Cortex of kidney (tissue), 1 donor: Measurements from ENCODE around the gene LRRC37A3.
"Not testable (repeated sequence)": the region's sequence is repeated elsewhere in the genome, so short reads cannot be mapped to it uniquely, and the experiment has no call there.

Experiments
- DNase-seq: peaks from one replicate; lab custom pipeline; 2025; lab: John Stamatoyannopoulos, UW

LRRC37A3 gene

DNA sequence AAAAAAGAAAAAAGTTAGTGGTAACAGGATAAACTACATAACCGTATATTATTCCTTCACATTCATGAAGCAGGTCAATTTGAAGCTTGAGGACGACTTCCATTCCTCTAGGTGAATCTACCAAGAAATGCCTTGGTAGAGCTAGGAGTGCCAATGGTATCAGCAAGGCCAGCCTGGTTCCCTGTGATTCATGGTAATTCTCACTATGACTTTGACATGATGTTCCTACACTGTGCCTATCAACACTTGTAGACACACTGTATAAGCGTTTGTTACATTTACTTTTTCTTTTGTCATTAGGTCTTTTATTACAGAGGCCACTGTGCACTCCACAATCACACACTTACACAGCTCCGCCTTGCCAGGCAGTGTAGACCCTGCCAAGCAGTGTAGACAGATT is 7.2 kb upstream of the LRRC37A3 start:
- DNase-seq, result not testable (repeated sequence)

DNA sequence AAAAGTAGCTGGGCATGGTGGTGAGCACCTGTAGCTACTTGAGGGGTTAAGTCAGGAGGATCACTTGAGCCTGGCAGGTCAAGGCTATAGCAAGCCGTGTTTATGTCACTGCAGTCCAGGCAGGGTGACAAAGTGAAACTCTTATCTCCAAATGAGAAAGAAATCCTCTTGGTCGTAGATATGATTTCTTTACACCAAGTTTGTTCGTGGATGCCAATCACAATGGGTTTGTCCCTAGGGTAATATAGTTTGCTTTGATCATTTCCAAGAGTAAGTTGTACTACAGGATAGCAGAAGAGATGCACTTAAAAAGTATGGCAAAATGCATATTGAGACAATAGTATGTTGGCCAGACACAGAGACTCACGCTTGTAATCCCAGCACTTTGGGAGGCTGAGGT is 6.0 kb upstream of the LRRC37A3 start:
- not testable (repeated sequence) for DNase-seq

DNA sequence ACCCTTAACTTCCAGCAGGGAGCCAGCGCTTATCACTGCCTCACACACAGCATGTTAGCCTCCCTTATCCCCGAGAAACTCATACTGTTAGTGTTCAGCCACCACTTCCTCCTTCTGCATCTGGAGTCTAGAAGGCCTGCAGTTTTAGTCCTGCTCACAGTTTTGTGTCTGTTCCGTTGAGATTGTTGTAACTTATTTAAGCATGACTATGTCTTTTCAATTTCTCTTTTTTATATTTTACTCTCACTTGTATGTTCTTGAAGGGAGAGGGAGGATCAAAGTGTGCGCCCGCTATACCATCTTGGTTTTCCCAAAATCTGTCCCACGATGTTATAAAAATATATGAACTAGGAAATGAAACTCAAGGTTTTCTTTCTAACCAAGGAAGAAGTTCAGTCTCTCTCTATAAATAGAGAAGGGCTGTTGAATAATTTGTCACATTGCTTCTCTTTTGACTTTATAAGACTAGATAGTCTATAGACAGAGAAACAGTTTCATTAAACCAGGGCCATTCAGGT is 3.8 kb upstream of the LRRC37A3 start:
- DNase-seq, result not testable (repeated sequence)

DNA sequence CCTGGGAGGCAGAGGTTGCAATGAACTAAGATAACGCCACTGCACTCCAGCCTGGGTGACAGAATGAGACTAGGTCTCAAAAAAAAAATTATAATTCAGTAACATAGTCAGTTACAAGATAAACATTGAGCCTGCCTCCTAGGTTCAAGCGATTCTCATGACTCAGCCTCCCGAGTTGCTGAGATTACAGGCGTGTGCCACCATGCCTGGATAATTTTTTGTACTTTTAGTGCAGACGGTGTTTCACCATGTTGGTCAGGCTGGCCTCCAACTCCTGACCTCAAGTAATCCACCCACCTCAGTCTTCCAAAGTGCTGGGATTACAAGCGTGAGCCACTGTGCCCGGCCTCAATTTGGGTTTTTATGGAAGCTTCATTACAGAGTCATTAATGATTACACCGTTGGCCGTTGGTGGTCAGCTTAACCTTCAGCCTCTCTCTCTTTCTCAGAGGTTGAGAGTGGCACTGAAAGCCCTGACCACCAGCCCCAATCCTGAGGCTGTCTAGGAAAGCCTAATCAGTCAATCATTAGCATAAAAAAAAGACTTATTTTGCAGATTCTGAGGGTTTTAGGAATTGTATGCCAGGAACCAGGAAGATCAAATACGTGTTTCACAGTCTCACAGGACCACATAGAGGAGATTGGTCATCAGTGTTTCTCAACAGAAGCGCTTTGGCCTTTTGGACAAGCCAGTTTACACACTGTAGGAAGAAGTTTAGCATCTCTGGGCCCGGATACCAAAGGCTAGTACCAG is 1.3 kb upstream of the LRRC37A3 start:
- DNase-seq, result no peak

DNA sequence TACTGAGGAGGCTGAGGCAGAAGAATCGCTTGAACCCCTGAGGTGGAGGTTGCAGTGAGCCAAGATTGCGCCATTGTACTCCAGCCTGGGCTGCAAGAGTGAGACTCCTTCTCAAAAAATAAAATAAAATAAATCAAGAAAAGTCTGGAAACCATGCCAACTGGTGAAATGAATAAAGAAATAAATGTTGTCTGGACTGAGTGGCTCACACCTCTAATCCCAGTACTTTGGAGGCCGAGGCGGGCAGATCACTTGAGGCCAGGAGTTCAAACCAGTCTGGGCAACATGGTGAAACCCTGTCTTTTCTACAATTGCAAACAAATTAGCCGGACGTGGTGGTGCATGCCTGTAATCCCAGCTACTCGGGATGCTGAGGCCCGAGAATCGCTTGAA is 744 bp upstream of the LRRC37A3 start:
- no peak for DNase-seq

DNA sequence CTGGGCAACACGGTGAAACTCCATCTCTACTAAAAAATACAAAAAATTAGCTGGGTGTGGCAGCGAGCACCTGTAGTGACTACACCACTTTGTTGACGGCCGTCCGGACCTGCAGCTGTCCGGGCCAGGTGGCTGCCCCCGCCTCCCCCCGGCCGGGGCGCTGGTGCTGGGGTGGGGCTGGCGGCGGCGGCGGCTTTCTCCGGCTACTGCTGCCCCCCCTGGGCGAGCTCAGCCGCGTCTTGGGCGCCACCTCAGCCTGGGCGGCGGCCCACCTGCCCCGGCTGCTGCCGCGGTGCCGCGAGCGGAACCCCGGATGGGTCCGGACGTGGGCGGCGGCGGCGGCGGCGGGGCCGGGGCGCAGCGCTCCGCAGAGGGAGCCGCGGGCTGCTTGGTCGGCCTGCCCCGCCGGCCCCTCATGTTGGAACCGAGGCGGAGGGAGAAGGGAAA is 413 bp downstream of the LRRC37A3 start:
- not testable (repeated sequence) for DNase-seq

DNA sequence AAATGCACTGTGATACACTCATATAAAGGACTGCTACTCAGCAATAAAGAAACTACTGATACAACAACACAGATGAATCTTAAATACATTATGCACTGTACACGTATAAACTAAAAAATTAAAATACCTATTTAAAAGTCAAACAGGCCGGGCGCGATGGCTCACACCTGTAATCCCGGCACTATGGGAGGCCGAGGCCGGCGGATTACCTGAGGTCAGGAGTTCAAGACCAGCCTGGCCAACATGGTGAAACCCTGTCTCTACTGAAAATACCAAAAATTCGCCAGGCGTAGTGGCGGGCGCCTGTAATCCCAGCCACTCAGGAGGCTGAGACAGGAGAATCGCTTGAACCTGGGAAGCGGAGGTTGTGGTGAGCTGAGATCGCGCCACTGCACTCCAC is 1.7 kb downstream of the LRRC37A3 start:
- not testable (repeated sequence) for DNase-seq

DNA sequence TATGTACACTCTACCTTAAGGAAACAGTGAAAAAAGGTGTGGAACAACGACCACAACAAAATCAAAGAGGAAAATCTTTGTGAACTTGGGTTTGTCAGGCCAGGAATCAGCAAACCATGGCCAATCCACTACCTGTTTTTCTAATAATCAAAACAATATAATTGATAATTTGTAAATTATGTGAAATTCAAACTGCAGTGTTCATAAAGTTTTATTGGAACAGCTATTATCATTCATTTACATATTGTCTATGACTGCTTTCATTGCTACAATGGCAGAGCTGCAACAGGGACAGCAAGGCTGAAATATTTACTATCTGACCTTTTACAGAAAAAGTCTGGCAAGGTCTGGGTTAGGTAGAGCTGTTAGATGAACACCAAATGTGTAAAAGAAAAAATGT is 4.0 kb downstream of the LRRC37A3 start:
- DNase-seq, result not testable (repeated sequence)

DNA sequence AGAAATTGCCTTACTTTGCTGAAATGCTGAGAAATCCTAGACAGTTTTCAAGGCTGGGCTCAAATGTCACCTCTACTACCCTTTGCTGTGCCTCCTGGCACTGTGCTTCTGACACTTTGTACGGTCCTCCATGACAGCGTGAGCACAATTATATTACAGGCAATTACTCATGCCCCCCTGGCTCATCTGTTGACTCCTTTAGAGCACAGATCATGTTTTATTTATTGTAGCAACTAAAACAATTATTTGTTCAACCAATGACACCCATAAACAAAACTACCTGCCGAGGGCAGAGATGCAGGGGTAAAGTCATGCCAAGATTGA is 9.1 kb downstream of the LRRC37A3 start:
- not testable (repeated sequence) for DNase-seq

DNA sequence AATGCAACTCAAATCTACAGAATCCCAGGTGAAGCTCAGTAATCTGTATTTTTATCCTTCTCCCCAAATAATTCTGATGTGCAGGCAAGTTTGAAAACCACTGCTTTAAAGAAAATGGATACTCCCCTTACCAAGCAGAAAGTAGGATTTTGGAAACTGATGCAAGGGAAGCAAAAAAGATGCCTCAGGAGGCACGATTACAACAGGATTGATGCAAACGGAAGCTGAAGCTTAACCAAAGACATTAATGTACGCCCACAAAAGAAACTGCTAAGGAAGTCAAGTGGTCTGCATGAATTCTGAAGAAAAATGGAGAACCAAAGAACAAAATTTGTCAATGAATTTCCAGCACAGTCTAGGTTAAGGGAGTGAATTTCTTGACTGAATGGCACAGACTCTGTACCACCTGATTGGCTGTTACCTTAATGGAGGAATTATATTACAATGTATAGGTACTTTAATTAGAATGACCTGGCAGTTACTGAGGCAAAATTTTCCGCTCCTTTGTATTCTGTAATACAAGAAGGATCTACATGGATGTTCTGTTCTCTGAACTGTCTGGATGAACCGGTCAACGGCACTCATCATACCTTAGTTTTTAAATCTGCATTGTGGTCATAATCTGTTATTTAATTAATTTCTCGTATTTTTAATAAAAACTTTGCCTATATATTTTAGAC is 9.6 kb downstream of the LRRC37A3 start:
- not testable (repeated sequence) for DNase-seq

DNA sequence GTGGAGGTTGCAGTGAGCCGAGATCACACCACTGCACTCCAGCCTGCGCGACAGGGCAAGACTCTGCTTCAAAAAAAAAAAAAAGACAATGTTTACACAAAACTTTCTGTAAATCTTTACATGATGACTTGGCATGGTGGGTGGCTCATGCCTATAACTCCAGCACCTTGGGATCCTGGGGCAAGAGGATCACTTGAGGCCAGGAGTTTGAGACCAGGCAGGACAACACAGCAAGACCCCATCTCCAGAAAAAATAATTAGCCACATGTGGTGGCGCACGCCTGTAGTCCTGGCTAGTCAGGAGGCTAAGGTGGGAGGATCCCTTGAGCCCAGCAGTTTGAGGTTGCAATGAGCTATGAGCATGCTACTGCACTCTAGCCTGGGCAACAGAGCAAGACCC is 15.2 kb downstream of the LRRC37A3 start:
- DNase-seq, result not testable (repeated sequence)

DNA sequence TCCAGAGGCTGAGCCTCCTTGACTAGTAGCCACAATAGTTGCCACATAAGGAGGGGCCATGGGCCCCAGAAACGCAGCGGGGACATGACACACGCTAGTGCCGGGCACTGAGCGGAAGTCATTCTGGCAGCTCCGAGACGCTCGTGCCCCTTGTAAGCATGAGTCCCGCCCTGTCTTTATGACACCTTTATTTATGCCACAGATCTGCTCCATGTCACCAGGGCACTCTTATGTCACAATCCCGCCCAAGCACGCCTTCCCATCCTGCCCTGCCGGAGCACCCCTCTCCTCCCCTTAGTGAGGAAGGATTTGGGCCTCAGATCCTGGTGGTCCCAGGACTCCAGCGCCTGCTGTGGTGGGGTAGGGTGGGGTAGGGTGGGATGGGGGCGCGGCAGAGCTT is 22.1 kb downstream of the LRRC37A3 start:
- not testable (repeated sequence) for DNase-seq

DNA sequence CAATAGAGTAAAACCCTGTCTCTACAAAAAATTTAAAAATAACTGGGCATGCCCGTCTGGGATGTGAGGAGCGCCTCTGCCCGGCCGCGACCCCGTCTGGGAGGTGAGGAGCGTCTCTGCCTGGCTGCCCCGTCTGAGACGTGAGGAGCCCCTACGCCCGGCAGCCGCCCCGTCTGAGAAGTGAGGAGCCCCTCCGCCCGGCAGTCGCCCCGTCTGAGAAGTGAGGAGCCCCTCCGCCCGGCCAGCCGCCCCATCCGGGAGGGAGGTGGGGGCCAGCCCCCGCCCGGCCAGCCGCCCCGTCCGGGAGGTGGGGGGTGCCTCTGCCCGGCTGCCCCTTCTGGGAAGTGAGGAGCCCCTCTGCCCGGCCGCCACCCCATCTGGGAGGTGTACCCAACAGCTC is 45.1 kb downstream of the LRRC37A3 start:
- DNase-seq, result not testable (repeated sequence)

DNA sequence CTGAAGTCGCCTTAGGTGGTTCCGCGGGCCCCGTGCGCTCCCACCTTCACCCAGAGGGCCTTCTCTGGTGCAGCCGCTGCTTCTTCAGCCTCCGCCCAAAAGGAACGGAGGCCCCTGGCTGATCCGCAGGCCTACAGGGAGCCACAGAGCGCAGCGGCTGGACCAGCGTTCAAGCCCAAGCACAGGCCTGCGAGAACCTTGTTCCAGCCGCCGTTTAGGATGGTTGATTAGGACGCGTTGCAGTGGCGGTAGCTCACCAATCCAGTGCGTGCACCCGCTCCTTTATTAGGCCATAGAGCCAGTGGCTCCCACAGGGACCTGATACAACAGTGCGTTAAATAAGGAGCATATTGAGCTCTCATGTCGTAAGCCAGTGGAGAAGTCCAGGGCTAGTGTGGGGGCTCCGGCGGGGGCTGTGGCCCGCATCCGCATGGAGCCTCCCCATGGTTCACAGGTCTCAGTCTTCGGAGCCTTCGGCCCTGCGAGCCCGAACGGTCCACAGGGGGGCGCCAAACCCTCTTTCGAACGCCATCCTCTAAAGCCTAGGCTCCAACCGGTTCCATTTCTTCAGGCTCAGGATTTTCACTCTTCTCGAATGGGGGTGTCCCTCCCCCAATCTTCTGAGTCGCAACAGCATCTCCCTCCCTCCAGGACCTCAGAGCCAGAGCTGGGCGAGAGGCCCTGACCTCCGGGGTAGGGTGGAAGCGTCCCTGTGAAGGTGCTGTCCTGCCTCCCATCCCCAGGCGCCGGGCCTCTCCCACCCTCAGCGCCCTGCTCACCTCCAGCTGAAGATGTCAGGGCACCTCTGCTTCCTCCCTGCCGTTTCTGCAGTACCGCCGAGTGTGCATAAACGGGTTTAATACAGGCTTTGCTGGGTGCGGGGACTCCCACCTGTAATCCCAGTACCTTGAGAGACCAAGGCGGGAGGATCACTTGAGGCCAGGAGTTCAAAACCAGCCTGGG is 71.5 kb downstream of the LRRC37A3 start:
- DNase-seq, result not testable (repeated sequence)

DNA sequence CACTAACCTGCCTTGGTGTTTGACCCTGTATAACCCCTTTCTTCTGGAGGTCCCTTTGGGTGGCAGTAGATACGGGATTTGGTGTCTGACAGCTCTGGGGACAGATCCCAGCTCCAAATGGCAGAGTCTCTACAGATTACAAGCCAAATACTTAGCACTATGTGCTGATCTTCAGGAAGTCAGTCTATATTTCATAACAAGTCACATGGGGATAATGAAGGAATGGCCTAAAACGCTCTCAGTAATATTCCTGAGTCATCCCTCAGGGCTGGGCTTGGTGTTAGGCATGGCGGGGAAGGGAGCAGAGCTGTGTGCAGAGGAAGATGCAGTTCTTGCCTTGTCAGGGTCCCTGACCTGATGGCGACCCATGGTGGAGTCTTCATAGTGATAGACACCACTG is 72.4 kb downstream of the LRRC37A3 start:
- not testable (repeated sequence) for DNase-seq

DNA sequence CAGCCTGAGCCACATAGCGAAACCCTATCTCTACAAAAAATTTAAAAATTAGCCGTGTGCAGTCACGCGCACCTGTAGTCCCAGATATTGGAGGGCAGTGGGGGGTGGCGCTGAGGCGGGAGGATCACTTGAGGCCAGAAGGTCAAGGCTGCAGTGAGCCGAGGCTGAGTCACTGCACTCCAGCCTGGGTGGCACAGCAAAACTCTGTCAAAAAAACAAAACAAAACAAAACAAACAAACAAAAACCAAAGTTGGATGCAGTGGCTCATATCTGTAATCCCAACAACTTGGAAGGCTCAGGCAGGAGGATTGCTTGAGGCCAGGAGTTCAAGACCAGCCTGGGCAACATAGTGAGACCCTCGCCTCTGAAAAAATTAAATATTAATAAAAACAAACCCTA is 75.4 kb downstream of the LRRC37A3 start:
- DNase-seq, result not testable (repeated sequence)

DNA sequence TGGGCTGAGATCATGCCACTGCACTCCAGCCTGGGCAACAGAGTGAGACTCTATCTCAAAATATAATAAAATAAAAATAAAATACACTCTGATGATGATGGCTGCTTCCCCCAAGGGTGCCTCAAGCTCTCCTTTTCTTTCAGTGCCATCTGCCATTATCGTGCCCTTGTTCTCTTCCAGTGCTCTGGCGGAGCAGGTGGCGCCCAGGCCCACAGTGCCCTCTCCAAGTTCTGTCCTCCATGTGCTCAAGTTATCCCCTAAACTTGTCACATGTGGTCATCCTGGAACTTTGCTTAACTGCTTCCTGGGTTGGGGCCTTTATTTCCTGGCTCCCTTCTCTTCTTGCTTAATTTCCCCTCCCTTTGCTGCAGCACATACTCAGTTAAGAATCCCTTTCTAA is 76.4 kb downstream of the LRRC37A3 start:
- DNase-seq, result not testable (repeated sequence)

DNA sequence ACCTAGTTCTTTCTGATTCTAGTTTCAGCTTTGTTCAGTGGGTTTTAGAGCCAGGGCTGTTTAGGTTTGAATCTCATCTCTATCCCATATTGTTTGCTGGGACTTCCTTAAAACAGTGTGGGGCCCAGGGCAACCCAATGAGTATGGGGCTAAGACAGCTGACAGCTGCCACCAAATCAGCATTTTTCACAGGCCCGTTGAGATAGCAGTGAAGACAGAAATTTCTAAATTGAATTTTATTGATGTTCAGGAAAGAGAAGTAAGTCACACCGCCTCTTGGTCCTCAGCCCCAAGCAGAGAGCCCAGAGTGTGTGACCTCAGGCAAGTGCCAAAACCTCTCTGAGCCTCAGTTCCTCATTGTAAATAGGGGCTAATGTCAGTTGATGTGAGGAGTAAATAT is 78.3 kb downstream of the LRRC37A3 start:
- not testable (repeated sequence) for DNase-seq

DNA sequence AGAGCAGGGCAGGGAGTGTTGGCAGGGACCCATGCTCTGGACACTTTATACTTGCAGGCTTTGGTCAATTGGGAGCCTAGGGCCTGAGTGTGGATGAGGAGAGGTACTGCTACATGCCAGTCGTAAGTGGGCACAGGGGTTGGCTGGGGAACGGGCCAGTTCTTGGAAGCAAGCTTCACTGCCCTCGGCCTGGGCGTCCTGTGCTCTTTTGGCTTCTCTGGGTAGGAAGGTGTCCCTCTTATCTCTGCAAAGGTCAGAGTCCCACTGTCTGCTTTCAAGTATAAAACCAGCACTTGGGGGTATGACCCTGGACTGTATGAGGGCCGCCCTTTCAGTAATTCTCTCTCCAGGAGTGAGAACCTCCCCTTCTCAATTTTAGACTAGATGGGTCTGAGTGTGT is 80.8 kb downstream of the LRRC37A3 start:
- DNase-seq, result not testable (repeated sequence)

DNA sequence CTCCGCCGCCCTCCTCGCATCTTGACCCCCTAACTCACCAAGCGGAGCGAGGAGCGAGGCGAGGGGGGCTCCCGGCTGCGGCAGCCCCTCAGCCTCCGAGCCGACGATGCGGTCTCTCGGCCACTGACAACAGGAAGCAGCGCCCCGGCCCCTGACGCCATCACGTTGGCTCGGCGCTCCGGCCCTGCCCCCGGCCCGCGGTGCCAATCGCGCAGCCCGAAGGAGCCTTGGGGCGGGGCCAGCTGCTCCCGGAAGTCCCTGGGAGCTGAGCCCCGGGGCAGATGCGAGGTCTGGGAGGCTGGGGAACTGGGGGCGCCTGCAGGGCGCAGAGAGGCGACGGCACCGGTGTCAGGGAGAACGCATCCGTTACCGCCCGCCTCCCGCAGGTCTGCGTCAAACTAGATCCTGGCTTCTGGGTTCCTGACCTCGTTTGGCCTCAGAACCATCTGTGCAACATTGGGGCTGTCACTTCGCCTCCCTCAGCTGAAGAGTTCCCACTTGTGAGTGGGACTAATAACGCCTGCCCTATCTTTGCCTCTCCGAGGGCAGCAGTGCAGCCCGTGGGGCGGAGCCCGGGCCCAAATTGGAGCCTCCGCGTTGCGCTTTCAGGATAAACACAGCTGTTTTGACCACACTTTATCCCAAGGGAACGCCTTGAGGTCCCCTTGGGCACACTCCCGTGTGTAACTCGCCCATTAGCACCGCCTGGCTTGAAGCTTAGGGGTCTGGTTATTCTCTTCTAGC is 82.1 kb downstream of the LRRC37A3 start:
- DNase-seq, result not testable (repeated sequence)

DNA sequence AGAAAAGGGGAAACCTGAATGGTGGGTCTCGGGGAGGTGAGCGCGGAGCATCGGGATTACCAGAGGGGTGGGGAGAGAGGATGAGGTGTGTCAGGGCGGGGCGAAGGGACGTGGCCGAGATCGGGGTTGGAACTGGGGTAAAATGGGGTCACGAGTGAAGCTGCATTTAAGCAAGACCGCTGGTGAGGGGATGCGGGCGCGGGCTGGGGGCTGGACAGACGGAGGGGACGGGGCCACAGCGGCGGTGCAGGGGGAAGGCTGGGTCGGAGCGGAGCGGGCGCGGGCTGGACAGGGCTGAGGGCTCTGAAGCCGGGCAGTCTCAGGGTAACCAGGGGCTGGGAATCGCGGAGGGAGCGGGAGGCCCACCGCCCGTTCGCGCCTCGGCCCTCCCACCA is 82.7 kb downstream of the LRRC37A3 start:
- not testable (repeated sequence) for DNase-seq
